H9 (cell line): Measurements from ENCODE around the gene RBP4. TPM values are rescaled to one million over a fixed set of nuclear protein-coding genes. Genes with fewer than 3 reads are reported as not detected.

Source experiments
- DNase-seq: peaks from one replicate; pipeline ENCODE4 v3.0.0-alpha.2; 2017
- H2AFZ ChIP-seq: one replicate; pipeline ENCODE4 v1.6.1; 2013; ENCODE audit warnings: mild to moderate bottlenecking, low read length, control low read depth, moderate library complexity
- H2AK5ac ChIP-seq: 2 replicates; pipeline ENCODE4 v1.6.1; 2013; ENCODE audit warnings: low read length, control low read depth, mixed read lengths; ENCODE audit not compliant: insufficient read length
- H2BK120ac ChIP-seq: one replicate; pipeline ENCODE4 v1.6.1; 2013; ENCODE audit warnings: low read depth, mild to moderate bottlenecking, low read length, control low read depth, inconsistent platforms; ENCODE audit not compliant: poor library complexity, severe bottlenecking
- H2BK12ac ChIP-seq: 2 replicates; pipeline ENCODE4 v1.6.1; 2013; ENCODE audit warnings: low read length, control low read depth, mixed read lengths, low read depth; ENCODE audit not compliant: insufficient read length
- H2BK15ac ChIP-seq: 2 replicates; pipeline ENCODE4 v1.6.1; 2013; ENCODE audit warnings: low read depth, low read length, control low read depth
- H2BK20ac ChIP-seq: one replicate; pipeline ENCODE4 v1.6.1; 2013; ENCODE audit warnings: low read depth, mild to moderate bottlenecking, low read length, control low read depth, inconsistent platforms; ENCODE audit not compliant: poor library complexity, severe bottlenecking
- H2BK5ac ChIP-seq: 2 replicates; pipeline ENCODE4 v1.6.1; 2013; ENCODE audit warnings: low read length, control low read depth, mixed read lengths; ENCODE audit not compliant: insufficient read length
- H3K14ac ChIP-seq: 2 replicates; pipeline ENCODE4 v1.6.1; 2013; ENCODE audit warnings: low read length, control low read depth; ENCODE audit not compliant: insufficient read depth
- H3K18ac ChIP-seq: 2 replicates; pipeline ENCODE4 v1.6.1; 2013; ENCODE audit warnings: low read depth, mild to moderate bottlenecking, mixed read lengths, low read length, control low read depth; ENCODE audit not compliant: insufficient read length
- H3K23ac ChIP-seq: 2 replicates; pipeline ENCODE4 v1.6.1; 2013; ENCODE audit warnings: low read length, control low read depth, mixed read lengths, low read depth; ENCODE audit not compliant: insufficient read length
- H3K23me2 ChIP-seq: 2 replicates; pipeline ENCODE4 v1.6.1; 2013; ENCODE audit warnings: low read depth, mild to moderate bottlenecking, mixed read lengths, low read length, control low read depth; ENCODE audit not compliant: insufficient read length, poor library complexity, severe bottlenecking
- H3K27ac ChIP-seq: 2 replicates; pipeline ENCODE4 v1.5.1; 2013; ENCODE audit warnings: low read length, control low read depth, mixed read lengths, low read depth; ENCODE audit not compliant: insufficient read length
- H3K27me3 ChIP-seq: 2 replicates; pipeline ENCODE4 v1.6.1; 2013; ENCODE audit warnings: low read length, control low read depth, inconsistent platforms; ENCODE audit not compliant: insufficient read depth
- H3K4ac ChIP-seq: 2 replicates; pipeline ENCODE4 v1.6.1; 2013; ENCODE audit warnings: low read depth, mild to moderate bottlenecking, control low read depth, inconsistent platforms, low read length, moderate library complexity
- H3K4me1 ChIP-seq: 2 replicates; pipeline ENCODE4 v1.6.1; 2013; ENCODE audit warnings: low read length, control low read depth, inconsistent platforms; ENCODE audit not compliant: insufficient read depth
- H3K4me2 ChIP-seq: 2 replicates; pipeline ENCODE4 v1.6.1; 2013; ENCODE audit warnings: low read length, control low read depth, mixed read lengths; ENCODE audit not compliant: insufficient read length, insufficient read depth
- H3K56ac ChIP-seq: 2 replicates; pipeline ENCODE4 v1.6.1; 2013; ENCODE audit warnings: low read depth, mild to moderate bottlenecking, mixed read lengths, low read length, control low read depth; ENCODE audit not compliant: insufficient read length
- H3K79me1 ChIP-seq: 2 replicates; pipeline ENCODE4 v1.6.1; 2013; ENCODE audit warnings: low read depth, mild to moderate bottlenecking, moderate library complexity, low read length, control low read depth, inconsistent platforms; ENCODE audit not compliant: insufficient read depth, poor library complexity, severe bottlenecking
- H3K79me2 ChIP-seq: 2 replicates; pipeline ENCODE4 v1.6.1; 2013; ENCODE audit warnings: low read length, control low read depth, inconsistent platforms; ENCODE audit not compliant: insufficient read depth
- H3K9ac ChIP-seq: 2 replicates; pipeline ENCODE4 v1.6.1; 2013; ENCODE audit warnings: low read length, control low read depth, mixed read lengths; ENCODE audit not compliant: insufficient read length; ENCODE audit errors: extremely low read depth
- H3K9me3 ChIP-seq: one replicate; pipeline ENCODE4 v1.6.1; 2013; ENCODE audit warnings: low read depth, low read length, inconsistent platforms; ENCODE audit not compliant: control insufficient read depth
- H3T11ph ChIP-seq: one replicate; pipeline ENCODE4 v1.6.1; 2013; ENCODE audit warnings: mild to moderate bottlenecking, low read length, control low read depth, inconsistent platforms
- H4K20me1 ChIP-seq: one replicate; pipeline ENCODE4 v1.6.1; 2013; ENCODE audit not compliant: control insufficient read depth, insufficient read length, insufficient read depth
- H4K5ac ChIP-seq: 2 replicates; pipeline ENCODE4 v1.6.1; 2013; ENCODE audit warnings: low read depth, mild to moderate bottlenecking, mixed read lengths, low read length, control low read depth; ENCODE audit not compliant: insufficient read length
- H4K8ac ChIP-seq: replicated peaks from 2 replicates; pipeline ENCODE4 v1.6.1; 2013; ENCODE audit warnings: low read length, control low read depth, mixed read lengths, low read depth; ENCODE audit not compliant: insufficient read length
- H4K91ac ChIP-seq: 2 replicates; pipeline ENCODE4 v1.6.1; 2013; ENCODE audit warnings: low read depth, mild to moderate bottlenecking, moderate library complexity, mixed read lengths, low read length, control low read depth; ENCODE audit not compliant: insufficient read length
- H3K27ac Mint-ChIP-seq, 3 experiments: 2 replicates in 2 of 3; 3 replicates in 1 of 3; pipeline ENCODE4 v1.8.0; 2020 to 2021; ENCODE audit warnings: mixed read lengths in 3 of 3, mild to moderate bottlenecking in 1 of 3, moderate library complexity in 1 of 3
- H3K27me3 Mint-ChIP-seq: 2 replicates; pipeline ENCODE4 v1.8.0; 2021; ENCODE audit warnings: low read depth, mild to moderate bottlenecking, moderate library complexity, mixed read lengths
- H3K36me3 Mint-ChIP-seq, 3 experiments: 2 replicates in 2 of 3; 3 replicates in 1 of 3; pipeline ENCODE4 v1.8.0; 2020 to 2021; ENCODE audit warnings: low read depth in 3 of 3, mixed read lengths in 3 of 3; ENCODE audit not compliant: insufficient read depth in 1 of 3
- H3K4me1 Mint-ChIP-seq, 2 experiments: 2 replicates each; pipeline ENCODE4 v1.8.0; 2020; ENCODE audit warnings: mixed read lengths in 2 of 2
- H3K4me3 Mint-ChIP-seq, 2 experiments: 2 replicates in 1 of 2; 3 replicates in 1 of 2; pipeline ENCODE4 v1.8.0; 2020 to 2021; ENCODE audit warnings: mild to moderate bottlenecking in 2 of 2, mixed read lengths in 2 of 2, moderate library complexity in 1 of 2
- H3K9me3 Mint-ChIP-seq, 2 experiments: 2 replicates in 1 of 2; 3 replicates in 1 of 2; pipeline ENCODE4 v1.8.0; 2020; ENCODE audit warnings: mild to moderate bottlenecking in 2 of 2, mixed read lengths in 2 of 2, moderate library complexity in 1 of 2
- CTCF ChIP-seq: fragments of 200-600 bp; sonication (generic); conservative IDR thresholded peaks from 3 replicates; pipeline ENCODE4 v1.8.0; 2021; ENCODE audit warnings: antibody characterized with exemption, mild to moderate bottlenecking
- WGBS: extraction: QIAGEN DNeasy Blood & Tissue Kit; methylation state at CpG from one replicate; pipeline ENCODE4 v1.1.7; 2013; ENCODE audit warnings: missing lambda C conversion rate, low lambda C conversion rate, mixed read lengths; ENCODE audit not compliant: insufficient read length; ENCODE audit errors: extremely low coverage; 5-methylcytosine and 5-hydroxymethylcytosine counted together
- total RNA-seq: library from RNA; stranded (reverse); gene quantifications from 2 replicates; pipeline ENCODE4 v1.2.1, GENCODE V29; 2021

RBP4 gene
- total RNA-seq, 1 experiment from 2014 or later: not detected

GRCh38 chr10:93590638-93591037 lies 10.4 kb downstream of the RBP4 start:
- Histone ChIP-seq H4K91ac (no peak overlapping the region), H3K4ac (no peak overlapping the region), H2BK15ac (no peak overlapping the region), H3K4me1 (no peaks in the 10 kb centered on the region; the same call in 1 of the 2 replicates), H3K4me2 (no peak overlapping the region), H3T11ph (no peak overlapping the region), H2AK5ac (no peak overlapping the region), H2BK5ac (no peak overlapping the region), H3K23me2 (no peaks in the 10 kb centered on the region), H3K27me3 (no peaks in the 10 kb centered on the region), H3K79me1 (no peaks in the 10 kb centered on the region), H2AFZ (no peak overlapping the region), H3K23ac (no peak overlapping the region), H4K20me1 (no peaks in the 10 kb centered on the region), H2BK20ac (no peak overlapping the region), H3K79me2 (no peaks in the 10 kb centered on the region), H3K56ac (no peak overlapping the region), H2BK12ac (no peak overlapping the region), H3K14ac (no peak overlapping the region), H4K8ac (no peak overlapping the region), H3K27ac (no peak overlapping the region), H3K9ac (no peak overlapping the region), H3K9me3 (no peaks in the 10 kb centered on the region), H3K18ac (no peak overlapping the region), H4K5ac (no peak overlapping the region), H2BK120ac (no peak overlapping the region)
- no peak for TF ChIP-seq CTCF
- H3K4me3 Mint-ChIP-seq: no peak overlapping the region
- no peaks in the 10 kb centered on the region for H3K36me3 Mint-ChIP-seq
- peaks cover 15 to 18% of the 10 kb centered on the region in 2 experiments for H3K4me1 Mint-ChIP-seq
- DNase-seq: no peak
- no peaks in the 10 kb centered on the region for H3K9me3 Mint-ChIP-seq
- peaks cover 14% of the 10 kb centered on the region for H3K27me3 Mint-ChIP-seq
- H3K27ac Mint-ChIP-seq: no peak overlapping the region
- no CpG with 5 or more reads among the region's 7 CpGs for WGBS
